Liver (tissue), 3 donors: ENCODE measurements around the gene ARHGDIB.

Experiments used
- ATF3 ChIP-seq: IDR thresholded peaks from 2 replicates; pipeline ENCODE4 v1.6.1; 2016; ENCODE audit warnings: antibody characterized with exemption
- CTCF ChIP-seq: fragments of 150-350 bp; IDR thresholded peaks from 2 replicates; pipeline ENCODE4 v1.5.1; 2017; ENCODE audit warnings: improper control_type of control experiment, low read depth, low read length; ENCODE audit not compliant: missing input control
- EGR1 ChIP-seq, 2 donors: IDR thresholded peaks; 2 replicates each; pipeline ENCODE4 v1.6.1; 2016 to 2018; ENCODE audit warnings: antibody characterized with exemption in 2 of 2, low read depth in 2 of 2
- GABPA ChIP-seq, 2 donors: IDR thresholded peaks in 1 of 2; conservative IDR thresholded peaks in 1 of 2; 2 replicates each; pipeline ENCODE4 v1.6.1; 2016; ENCODE audit warnings: antibody characterized with exemption in 2 of 2, mild to moderate bottlenecking in 1 of 2, moderate library complexity in 1 of 2
- JUND ChIP-seq, 2 donors: IDR thresholded peaks; 2 replicates each; pipeline ENCODE4 v1.6.1; 2016; ENCODE audit warnings: antibody characterized with exemption in 2 of 2
- REST ChIP-seq: IDR thresholded peaks from 2 replicates; pipeline ENCODE4 v1.6.1; 2016; ENCODE audit warnings: antibody characterized with exemption, mild to moderate bottlenecking
- RXRA ChIP-seq, 2 donors: IDR thresholded peaks; 2 replicates each; pipeline ENCODE4 v1.6.1; 2017 to 2018; ENCODE audit warnings: antibody characterized with exemption in 2 of 2, mild to moderate bottlenecking in 1 of 2
- SP1 ChIP-seq: IDR thresholded peaks from 2 replicates; pipeline ENCODE4 v1.6.1; 2018; ENCODE audit warnings: antibody characterized with exemption, mild to moderate bottlenecking
- TAF1 ChIP-seq: conservative IDR thresholded peaks from 2 replicates; pipeline ENCODE4 v1.6.1; 2016; ENCODE audit warnings: antibody characterized with exemption, mild to moderate bottlenecking
- donor health status: healthy.
- donor health status: healthy.

- TF ChIP-seq CTCF: no peak
- TF ChIP-seq JUND (IDR thresholded peaks at IDR 0.05): no peak
- no peak for TF ChIP-seq GABPA (IDR thresholded peaks at IDR 0.05 in 1 of 2, conservative IDR thresholded peaks at IDR 0.05 in 1 of 2)
- TF ChIP-seq ATF3: no peak
- no peak for TF ChIP-seq RXRA (IDR thresholded peaks at IDR 0.05)
- no peak for TF ChIP-seq TAF1
- TF ChIP-seq SP1: no peak
- no peak for TF ChIP-seq REST
- no peak for TF ChIP-seq EGR1 (IDR thresholded peaks at IDR 0.05; ENCODE audit: low read depth in 2 of 2)
These were observed 30.0 kb downstream of the ARHGDIB start for GRCh38 chr12:14931359-14931758.
